Measurements from ENCODE around the gene HBS1L. TPM values are rescaled to one million over a fixed set of nuclear protein-coding genes. Genes with fewer than 3 reads are reported as not detected.

Gene HBS1L
- total and polyA plus RNA-seq, 2 of the 4 experiments (the other 2 are of a cell fraction), result 45.1 to 120 TPM

DNA sequence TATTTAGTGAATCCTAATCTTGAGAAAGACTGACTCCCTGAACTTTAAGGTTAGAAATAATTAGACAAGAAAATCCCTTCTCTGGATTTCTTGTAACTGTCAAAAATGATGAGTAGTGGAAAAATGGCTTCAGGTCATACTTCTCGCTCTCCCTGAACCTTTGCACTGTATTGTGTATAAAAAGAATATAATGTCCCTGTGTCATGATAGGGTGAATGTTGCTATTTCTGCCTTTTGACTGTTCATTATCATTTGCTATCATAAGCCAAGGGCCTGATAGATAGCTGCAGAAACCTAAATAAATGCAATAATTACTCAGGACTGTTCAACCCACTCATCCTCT, 144.1 kb downstream of the HBS1L start:
- ChIA-PET POLR2A (ENCODE audit: unreplicated experiment) (no interaction called here), CTCF (interaction anchor here (0.6 kb wide), 1 partner anchor 26 kb away, joined by 3 read pairs; no protein-coding TSS in a partner anchor)
- H3K9me1 ChIP-seq (ENCODE audit: insufficient read depth, low read length), result peaks cover 10% of the 10 kb centered on the region; the same call in 1 of the 2 replicates
- H2BK5ac ChIP-seq (ENCODE audit: low read depth, low read length, poor library complexity, severe bottlenecking), result peak overlapping the region; percentile 96
- H3K9me3 ChIP-seq (ENCODE audit: control insufficient read depth, insufficient read depth, low read length), result no peaks in the 10 kb centered on the region
- H4K20me1 ChIP-seq (ENCODE audit: insufficient read depth, low read length), result no peaks in the 10 kb centered on the region
- no peak overlapping the region for H3K4me3 ChIP-seq (ENCODE audit: insufficient read depth, low read depth, low read length)
- H2BK120ac ChIP-seq (ENCODE audit: low read depth, low read length), result peak overlapping the region; percentile 98
- H3K27ac ChIP-seq (ENCODE audit: insufficient read depth, low read length), result peak overlapping the region; percentile 87; the same call in 1 of the 2 replicates
- peaks cover 16% of the 10 kb centered on the region for H3K4me1 ChIP-seq (ENCODE audit: control insufficient read depth, insufficient read depth, low read length)
- BruUV-seq (replicated peaks), result no TSS peak
- peak overlapping the region; percentile 99; the same call in 2 of the 3 replicates for H2BK15ac ChIP-seq (ENCODE audit: low read depth, low read length)
- H3K36me3 ChIP-seq (ENCODE audit: control insufficient read depth, insufficient read depth, low read length), result no peaks in the 10 kb centered on the region
- peak; percentile 30 for TF ChIP-seq MAFK (IDR thresholded peaks at IDR 0.05; ENCODE audit: low read depth, low read length)
- no peak for TF ChIP-seq RCOR1 (IDR thresholded peaks at IDR 0.05; ENCODE audit: insufficient replicate concordance, low read length)
- TF ChIP-seq, protein P1, sequence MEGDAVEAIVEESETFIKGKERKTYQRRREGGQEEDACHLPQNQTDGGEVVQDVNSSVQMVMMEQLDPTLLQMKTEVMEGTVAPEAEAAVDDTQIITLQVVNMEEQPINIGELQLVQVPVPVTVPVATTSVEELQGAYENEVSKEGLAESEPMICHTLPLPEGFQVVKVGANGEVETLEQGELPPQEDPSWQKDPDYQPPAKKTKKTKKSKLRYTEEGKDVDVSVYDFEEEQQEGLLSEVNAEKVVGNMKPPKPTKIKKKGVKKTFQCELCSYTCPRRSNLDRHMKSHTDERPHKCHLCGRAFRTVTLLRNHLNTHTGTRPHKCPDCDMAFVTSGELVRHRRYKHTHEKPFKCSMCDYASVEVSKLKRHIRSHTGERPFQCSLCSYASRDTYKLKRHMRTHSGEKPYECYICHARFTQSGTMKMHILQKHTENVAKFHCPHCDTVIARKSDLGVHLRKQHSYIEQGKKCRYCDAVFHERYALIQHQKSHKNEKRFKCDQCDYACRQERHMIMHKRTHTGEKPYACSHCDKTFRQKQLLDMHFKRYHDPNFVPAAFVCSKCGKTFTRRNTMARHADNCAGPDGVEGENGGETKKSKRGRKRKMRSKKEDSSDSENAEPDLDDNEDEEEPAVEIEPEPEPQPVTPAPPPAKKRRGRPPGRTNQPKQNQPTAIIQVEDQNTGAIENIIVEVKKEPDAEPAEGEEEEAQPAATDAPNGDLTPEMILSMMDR (conservative IDR thresholded peaks at IDR 0.05; ENCODE audit: low read depth, low read length), result no peak
- intact Hi-C loops (cut with micrococcal nuclease) (no loop called here), dilution Hi-C loops (cut with HindIII; ENCODE audit: low sequenced_read_pairs, unreplicated experiment) (no loop called here), in situ Hi-C loops (cut with MboI; ENCODE audit: low sequenced_read_pairs) (no loop called here)
- peak overlapping the region; percentile 91 to 93; a peak in 3 of 4 replicates for H4K8ac ChIP-seq (ENCODE audit: low read depth in 2 of 2, low read length in 2 of 2)
- peak overlapping the region; percentile 96 for H2AK5ac ChIP-seq (ENCODE audit: low read depth, low read length)
- peak overlapping the region; percentile 89 for H3K14ac ChIP-seq (replicated peaks; ENCODE audit: low read depth, low read length)
- peak overlapping the region; percentile 99 for H3K18ac ChIP-seq (ENCODE audit: low read depth, low read length)
- H2AK9ac ChIP-seq (replicated peaks; ENCODE audit: low read depth, low read length, poor library complexity), result peak overlapping the region; percentile 51
- no peak overlapping the region for H3K9ac ChIP-seq (ENCODE audit: low read depth, low read length)
- no CpG with 5 or more reads among the region's 1 CpG for WGBS, 2 experiments (ENCODE audit: extremely low coverage in 2 of 2, insufficient read length in 1 of 2)
- H4K91ac ChIP-seq (ENCODE audit: insufficient read depth, low read depth, low read length), result peak overlapping the region; percentile 94
- no peak overlapping the region for H2AFZ ChIP-seq (replicated peaks; ENCODE audit: low read length, poor library complexity)
- no peak overlapping the region; the same call in 1 of the 2 replicates for H3K56ac ChIP-seq (ENCODE audit: extremely low read depth, insufficient read depth, low read length)
- peak overlapping the region; percentile 78; the same call in 1 of the 2 replicates for H3K23ac ChIP-seq (ENCODE audit: low read depth, low read length)
- H3K4me2 ChIP-seq (ENCODE audit: low read depth, low read length), result no peak overlapping the region
- peak overlapping the region; percentile 94 for H4K5ac ChIP-seq (ENCODE audit: low read depth, low read length)
- peak overlapping the region; percentile 95 for H3K4ac ChIP-seq (ENCODE audit: low read depth, low read length)
- H3K27me3 ChIP-seq (ENCODE audit: control insufficient read depth, insufficient read depth, low read length), result no peaks in the 10 kb centered on the region
- no peaks in the 10 kb centered on the region for H3K79me1 ChIP-seq (ENCODE audit: low read depth in 1 of 2, low read length in 2 of 2)
- DNase-seq, result no peak
- no peak for ATAC-seq (ENCODE audit: low read depth)
- H2BK20ac ChIP-seq (ENCODE audit: low read depth, low read length), result peak overlapping the region; percentile 96

Small RNA genes lying within 50 kb of the gene (microRNA-seq; reads per million reads assigned to microRNA genes)
- gene MIR3662 (ENCODE audit: unreplicated experiment), result not detected

Other genes starting within 250 kb of the HBS1L start
- under 0.01 TPM in 2 replicates for gene ALDH8A1, start 104.7 kb downstream of the HBS1L start, total RNA-seq (2012; rRNA removed)
- 0.15 and 0.19 TPM in 2 replicates for gene ALDH8A1, start 104.7 kb downstream of the HBS1L start, polyA plus RNA-seq (2012; rRNA removed)
- 0.83 and 0.90 TPM in 2 replicates for gene MYB, start 126.5 kb upstream of the HBS1L start, total RNA-seq (2012; rRNA removed)
- gene MYB, start 126.5 kb upstream of the HBS1L start, polyA plus RNA-seq (2012; rRNA removed), result 0.22 and 0.44 TPM in 2 replicates

All from IMR-90 (cell line).